Stimulated activated CD8-positive, alpha-beta memory T cell treated with anti-CD3 and anti-CD28 coated beads, Interleukin-2, amount 100 ng/mL, for 1 hour (primary cell): Measurements from ENCODE around the gene KIF13A.
"Not testable (repeated sequence)": the region's sequence is repeated elsewhere in the genome, so short reads cannot be mapped to it uniquely, and the experiment has no call there.

ENCODE experiments used
- DNase-seq, 2 donors: peaks; one replicate each; pipeline ENCODE4 v3.0.0-alpha.2; 2020; ENCODE audit warnings: low read depth in 2 of 2

The KIF13A gene

DNA sequence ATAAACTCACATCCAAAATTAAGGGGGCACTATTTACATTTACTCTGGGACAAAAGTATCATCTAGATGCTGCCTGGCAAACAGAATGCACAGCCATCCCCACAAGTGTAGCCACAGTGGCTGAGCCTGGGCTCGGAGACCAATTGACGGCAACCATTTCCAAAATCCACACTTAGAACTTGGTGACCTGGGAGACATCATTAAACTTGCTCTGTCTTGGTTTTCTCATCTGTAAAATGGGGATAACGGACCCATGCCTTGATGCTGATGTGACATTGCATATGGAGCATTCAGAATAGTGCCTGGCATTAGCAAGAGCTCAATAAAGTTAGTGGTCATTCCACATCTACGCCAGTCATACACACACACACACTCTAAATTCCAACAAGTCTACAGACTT lies 140.7 kb downstream of the KIF13A start:
- DNase-seq: no peak

GRCh38 chr6:17845598-17845997 lies 141.8 kb downstream of the KIF13A start:
- DNase-seq: no peak

- DNase-seq: not testable (repeated sequence)
These were observed 142.5 kb downstream of the KIF13A start for GRCh38 chr6:17844967-17845366.

- DNase-seq: no peak
These were observed 144.3 kb downstream of the KIF13A start for GRCh38 chr6:17842934-17843821.

GRCh38 chr6:17842014-17842776 lies 145.2 kb downstream of the KIF13A start:
- no peak for DNase-seq

- no peak for DNase-seq
These were observed 147.8 kb downstream of the KIF13A start for GRCh38 chr6:17839513-17840223.

- no peak for DNase-seq
These were observed 151.1 kb downstream of the KIF13A start for GRCh38 chr6:17836293-17836692.

- DNase-seq: no peak
These were observed 151.7 kb downstream of the KIF13A start for GRCh38 chr6:17835784-17836183.

DNA sequence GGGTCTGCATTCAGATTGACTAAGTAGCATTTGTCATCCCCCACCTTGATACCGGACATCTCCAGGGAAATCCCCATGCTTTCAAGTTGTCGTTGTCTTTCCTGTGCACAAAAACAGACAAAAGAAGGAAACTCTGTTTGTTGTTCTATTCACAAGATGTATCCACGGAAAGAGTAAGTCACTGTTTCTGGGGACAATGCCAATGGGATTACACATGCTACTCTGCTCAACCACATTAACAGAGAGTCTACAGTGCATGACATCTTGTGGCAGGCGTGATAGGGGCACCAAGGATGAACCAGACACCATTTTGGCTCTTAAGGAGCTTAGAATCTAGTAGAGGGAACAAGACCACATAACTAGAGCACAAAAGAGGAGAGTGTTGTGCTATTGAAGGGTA lies 156.3 kb downstream of the KIF13A start:
- no peak for DNase-seq

DNA sequence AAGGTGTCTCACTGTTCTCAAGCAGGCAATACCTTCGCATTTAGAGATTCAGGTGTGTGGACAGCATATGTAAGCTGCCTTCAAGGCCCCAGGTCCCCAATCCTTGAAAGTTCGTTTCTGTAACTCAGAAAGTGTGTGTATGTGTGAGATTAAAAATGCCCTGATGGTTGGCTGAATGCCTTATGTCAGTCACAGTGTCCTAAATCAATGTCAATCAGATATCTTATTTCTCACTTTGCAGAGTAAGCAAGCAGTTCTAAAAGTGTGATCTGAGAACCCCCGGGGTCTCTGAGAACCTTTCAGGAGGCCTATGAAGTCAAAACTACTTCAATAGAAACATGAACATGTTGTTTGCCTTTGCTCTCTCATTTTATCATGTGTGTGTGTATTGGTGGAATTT lies 157.5 kb downstream of the KIF13A start:
- DNase-seq: no peak

DNA sequence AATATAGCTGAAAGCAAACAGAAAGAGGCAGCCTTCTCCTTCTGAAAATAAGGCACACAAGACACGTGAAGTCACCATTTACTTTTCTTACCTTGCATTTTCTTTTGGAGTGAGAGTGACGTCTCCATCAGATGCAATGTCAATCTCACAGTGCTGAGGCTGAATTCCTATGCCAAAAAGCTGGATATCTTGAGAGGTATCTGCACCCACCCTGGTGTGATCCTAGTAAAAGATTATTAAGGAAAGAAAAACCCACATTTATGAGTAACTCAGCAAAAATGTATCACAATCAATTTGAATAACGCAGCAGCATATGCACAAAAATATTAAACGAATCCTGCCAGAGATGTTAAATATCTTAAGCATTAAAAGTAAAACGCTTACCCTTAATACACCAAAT lies 159.3 kb downstream of the KIF13A start:
- no peak for DNase-seq

- DNase-seq: no peak
These were observed 161.1 kb downstream of the KIF13A start for GRCh38 chr6:17826301-17826700.

DNA sequence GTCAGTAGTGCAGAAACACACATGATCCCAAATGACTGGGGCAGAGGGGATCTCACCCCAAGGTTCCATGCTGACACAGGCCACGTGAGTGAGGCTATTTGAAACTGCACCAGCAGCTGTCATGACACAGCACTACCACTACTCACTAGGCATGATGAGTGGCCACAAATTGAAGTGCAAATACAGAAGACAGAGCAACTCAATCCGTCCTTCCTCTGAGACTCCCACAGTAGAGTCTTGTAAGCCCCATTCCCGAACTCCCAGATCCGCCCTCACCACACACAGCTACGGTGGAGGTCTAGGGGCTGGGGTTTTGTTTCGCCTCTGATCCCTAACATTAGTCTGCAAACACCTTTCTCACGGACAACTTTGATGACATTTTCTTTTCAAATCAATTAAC lies 167.4 kb downstream of the KIF13A start:
- DNase-seq: no peak

GRCh38 chr6:17817763-17818162 lies 169.7 kb downstream of the KIF13A start:
- DNase-seq: no peak

GRCh38 chr6:17816921-17817611 lies 170.4 kb downstream of the KIF13A start:
- no peak for DNase-seq

- DNase-seq: no peak
These were observed 173.9 kb downstream of the KIF13A start for GRCh38 chr6:17813542-17813941.

- no peak for DNase-seq
These were observed 175.1 kb downstream of the KIF13A start for GRCh38 chr6:17812311-17812710.

GRCh38 chr6:17808609-17809008 lies 178.8 kb downstream of the KIF13A start:
- DNase-seq: no peak

DNA sequence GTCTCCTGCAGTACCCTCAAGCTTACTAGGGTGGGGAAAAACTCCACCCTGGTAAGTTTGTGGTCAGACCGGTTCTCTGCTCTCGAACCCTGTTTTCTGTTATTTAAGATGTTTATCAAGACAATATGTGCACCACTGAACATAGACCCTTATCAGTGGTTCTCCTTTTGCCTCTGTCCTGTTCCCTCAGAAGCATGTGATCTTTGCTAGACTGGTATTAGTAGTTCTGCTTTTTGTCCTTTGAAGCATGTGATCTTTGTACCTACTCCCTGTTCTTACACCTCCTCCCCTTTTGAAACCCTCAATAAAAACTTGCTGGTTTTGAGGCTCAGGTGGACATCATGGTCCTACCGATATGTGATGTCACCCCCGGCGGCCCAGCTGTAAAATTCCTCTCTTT lies 180.0 kb downstream of the KIF13A start:
- DNase-seq: not testable (repeated sequence)

GRCh38 chr6:17803409-17803808 lies 184.0 kb downstream of the KIF13A start:
- no peak for DNase-seq

DNA sequence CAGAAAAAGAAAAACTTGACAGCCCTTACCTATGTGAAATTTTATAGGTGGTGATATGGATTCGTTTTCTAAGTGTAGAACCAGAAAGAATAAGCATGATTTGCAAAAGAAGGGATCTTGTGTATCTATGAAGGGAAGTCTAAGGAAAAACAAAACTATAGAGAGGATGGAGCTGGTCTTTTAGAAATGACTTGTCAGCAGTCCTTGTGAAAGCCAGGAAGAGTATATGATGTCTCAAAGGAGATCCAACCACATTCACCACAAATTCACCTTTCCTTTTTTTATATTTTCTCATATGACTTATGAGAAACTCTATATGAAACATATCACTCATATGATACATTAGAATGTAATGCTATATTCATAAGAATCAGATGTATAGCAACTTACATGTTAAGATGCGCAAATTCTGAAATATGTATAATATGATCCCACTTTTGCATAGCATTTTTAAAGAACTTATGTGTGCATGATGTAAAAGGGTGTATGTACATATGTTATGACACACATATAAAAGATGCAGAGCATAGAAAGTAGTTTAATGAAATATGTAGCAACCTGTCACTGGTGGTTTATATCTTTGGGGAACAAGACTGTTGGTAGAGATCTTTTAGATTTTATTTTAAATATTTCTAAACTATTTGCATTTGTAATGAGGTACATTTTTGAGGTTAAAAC lies 188.8 kb downstream of the KIF13A start:
- DNase-seq: no peak
